SK-N-SH (cell line): ENCODE measurements around the gene GMPR2. TPM values are rescaled to one million over a fixed set of nuclear protein-coding genes. Genes with fewer than 3 reads are reported as not detected.

ENCODE experiments used
- CTCF ChIA-PET: fragments of 300-600, 350-600 bp; formaldehyde crosslinking; extraction: SDS; loops from one replicate; lab custom pipeline; 2021; lab: Yijun Ruan, JAX
- POLR2A ChIA-PET: fragments of 350-600 bp; sonication (Branson Sonifier 250); formaldehyde crosslinking; extraction: SDS; loops from one replicate; lab custom pipeline; 2020; ENCODE audit warnings: antibody characterized with exemption, inconsistent platforms; lab: Yijun Ruan, JAX
- DNase-seq: peaks from one replicate; pipeline ENCODE4 v3.0.0; 2012
- H2AFZ ChIP-seq: fragments of 200-600 bp; sonication (generic); 2 replicates; pipeline ENCODE4 v1.8.1; 2016; ENCODE audit warnings: antibody characterized with exemption, mild to moderate bottlenecking, low read depth
- H3F3A ChIP-seq: fragments of 200-600 bp; sonication (generic); replicated peaks from 2 replicates; pipeline ENCODE3; 2016; ENCODE audit warnings: antibody characterized with exemption, mild to moderate bottlenecking; ENCODE audit not compliant: insufficient read depth
- H3K27ac ChIP-seq, 2 experiments: fragments of 200-500 bp in 1 of 2; fragments of 200-600 bp in 1 of 2; sonication (Bioruptor generic) in 1 of 2; sonication (generic), shearing (Covaris generic) in 1 of 2; 2 replicates each; pipeline versions ENCODE4 v1.5.1 to v1.6.1; 2014 to 2016; ENCODE audit warnings: low read depth in 2 of 2, inconsistent platforms in 1 of 2, low read length in 1 of 2, mild to moderate bottlenecking in 1 of 2, mixed read lengths in 1 of 2
- H3K27me3 ChIP-seq: fragments of 200-600 bp; sonication (generic), shearing (Covaris generic); 2 replicates; pipeline ENCODE4 v1.6.1; 2016; ENCODE audit warnings: mixed run types; ENCODE audit not compliant: insufficient read depth
- H3K36me3 ChIP-seq, 2 experiments: fragments of 200-500 bp in 1 of 2; fragments of 200-600 bp in 1 of 2; sonication (Bioruptor generic) in 1 of 2; sonication (generic) in 1 of 2; replicated peaks in 1 of 2; 2 replicates each; pipeline versions ENCODE3 to v1.5.1; 2014 to 2016; ENCODE audit warnings: low read length in 1 of 2, mild to moderate bottlenecking in 1 of 2; ENCODE audit not compliant: insufficient read depth in 2 of 2, control insufficient read depth in 1 of 2
- H3K4me1 ChIP-seq, 2 experiments: fragments of 200-500 bp in 1 of 2; fragments of 200-600 bp in 1 of 2; sonication (Bioruptor generic) in 1 of 2; sonication (generic), shearing (Covaris generic) in 1 of 2; 2 replicates each; pipeline versions ENCODE4 v1.5.1 to v1.6.1; 2014 to 2016; ENCODE audit warnings: low read depth in 1 of 2, low read length in 1 of 2, mixed run types in 1 of 2; ENCODE audit not compliant: insufficient read depth in 2 of 2, control insufficient read depth in 1 of 2
- H3K4me2 ChIP-seq: fragments of 200-600 bp; sonication (generic), shearing (Covaris generic); 2 replicates; pipeline ENCODE4 v1.6.1; 2017; ENCODE audit warnings: mixed run types
- H3K4me3 ChIP-seq, 2 experiments: fragments of 200-500 bp in 1 of 2; fragments of 200-600 bp in 1 of 2; sonication (Bioruptor generic) in 1 of 2; sonication (generic), shearing (Covaris generic) in 1 of 2; 2 replicates each; pipeline versions ENCODE4 v1.5.1 to v1.8.1; 2014 to 2016; ENCODE audit warnings: low read depth in 2 of 2, inconsistent platforms in 1 of 2, low read length in 1 of 2, mild to moderate bottlenecking in 1 of 2, mixed read lengths in 1 of 2, moderate library complexity in 1 of 2
- H3K79me2 ChIP-seq: fragments of 200-600 bp; sonication (generic); 2 replicates; pipeline ENCODE4 v1.8.1; 2017; ENCODE audit warnings: mild to moderate bottlenecking; ENCODE audit not compliant: insufficient read depth
- H3K9ac ChIP-seq: fragments of 200-600 bp; sonication (generic); 2 replicates; pipeline ENCODE4 v1.6.1; 2017; ENCODE audit warnings: mixed run types
- H3K9me2 ChIP-seq: fragments of 200-600 bp; sonication (generic); 2 replicates; pipeline ENCODE4 v1.6.1; 2017; ENCODE audit warnings: mixed run types
- H3K9me3 ChIP-seq: fragments of 200-600 bp; sonication (generic); 2 replicates; pipeline ENCODE4 v1.6.1; 2017; ENCODE audit warnings: mixed run types, mild to moderate bottlenecking, moderate library complexity
- H4K20me1 ChIP-seq: fragments of 200-600 bp; sonication (generic); 2 replicates; pipeline ENCODE4 v1.6.1; 2017; ENCODE audit warnings: mild to moderate bottlenecking, mixed run types; ENCODE audit not compliant: insufficient read depth
- CHD2 ChIP-seq: fragments of 150-350 bp; IDR thresholded peaks from 2 replicates; pipeline ENCODE4 v1.6.1; 2018; ENCODE audit warnings: low read length; ENCODE audit not compliant: partially characterized antibody
- FOXJ3 ChIP-seq: sonication (generic); formaldehyde crosslinking; IDR thresholded peaks from 2 replicates; pipeline ENCODE4 v1.5.1; 2020; ENCODE audit warnings: mild to moderate bottlenecking, missing genetic modification reagents
- GABPA ChIP-seq: IDR thresholded peaks from 2 replicates; pipeline ENCODE4 v1.4.0; 2012; ENCODE audit warnings: low read depth, mild to moderate bottlenecking
- GATA2 ChIP-seq: sonication (generic); formaldehyde crosslinking; IDR thresholded peaks from 2 replicates; pipeline ENCODE4 v1.5.0; 2020; ENCODE audit warnings: mild to moderate bottlenecking, missing genetic modification reagents
- JUND ChIP-seq: IDR thresholded peaks from 2 replicates; pipeline ENCODE4 v1.4.0; 2012
- MXI1 ChIP-seq: IDR thresholded peaks from 2 replicates; pipeline ENCODE4 v1.6.1; 2012; ENCODE audit warnings: mild to moderate bottlenecking, low read depth, low read length, improper control_type of control experiment
- NFIC ChIP-seq: IDR thresholded peaks from 2 replicates; pipeline ENCODE4 v1.4.0; 2012; ENCODE audit warnings: borderline replicate concordance
- NRF1 ChIP-seq: IDR thresholded peaks from 2 replicates; pipeline ENCODE4 v1.6.1; 2012; ENCODE audit warnings: low read depth, mild to moderate bottlenecking, low read length
- POLR2AphosphoS5 ChIP-seq: IDR thresholded peaks from 2 replicates; pipeline ENCODE4 v1.6.1; 2012; ENCODE audit warnings: low read depth, low read length
- RCOR1 ChIP-seq: fragments of 150-350 bp; IDR thresholded peaks from 2 replicates; pipeline ENCODE4 v1.6.1; 2017; ENCODE audit warnings: antibody characterized with exemption, low read length
- REST ChIP-seq: IDR thresholded peaks from 2 replicates; pipeline ENCODE4 v1.6.1; 2012; ENCODE audit warnings: mild to moderate bottlenecking, low read depth, low read length, moderate library complexity
- RFX5 ChIP-seq: IDR thresholded peaks from 2 replicates; pipeline ENCODE4 v1.6.1; 2012; ENCODE audit warnings: mild to moderate bottlenecking, improper control_type of control experiment, low read length
- RXRA ChIP-seq: IDR thresholded peaks from 2 replicates; pipeline ENCODE4 v1.4.0; 2012; ENCODE audit warnings: low read depth, mild to moderate bottlenecking, borderline replicate concordance
- SIN3A ChIP-seq: IDR thresholded peaks from 2 replicates; pipeline ENCODE4 v1.6.1; 2012; ENCODE audit warnings: low read depth, mild to moderate bottlenecking, low read length, moderate library complexity, borderline replicate concordance
- TCF12 ChIP-seq: IDR thresholded peaks from 2 replicates; pipeline ENCODE4 v1.4.0; 2012
- USF2 ChIP-seq: fragments of 150-350 bp; IDR thresholded peaks from 2 replicates; pipeline ENCODE4 v1.6.1; 2017; ENCODE audit warnings: antibody characterized with exemption, low read length, low read depth, borderline replicate concordance
- YY1 ChIP-seq: IDR thresholded peaks from 2 replicates; pipeline ENCODE4 v1.4.0; 2012; ENCODE audit warnings: low read depth, mild to moderate bottlenecking
- WGBS: methylation state at CpG from one replicate; pipeline ENCODE4 v1.1.6; 2017; ENCODE audit warnings: low lambda C conversion rate; 5-methylcytosine and 5-hydroxymethylcytosine counted together
- polyA plus RNA-seq, 3 experiments: library from polyadenylated mRNA; depleted of rRNA; stranded (reverse); fragments of >200 nt; gene quantifications; 2 replicates each; pipeline ENCODE4 v1.2.3, GENCODE V29; 2012
- TF ChIP-seq, protein P1 (sequence below): fragments of 200-600 bp; sonication (generic); IDR thresholded peaks from 2 replicates; pipeline ENCODE4 v1.6.1; 2017; ENCODE audit warnings: antibody characterized with exemption, mild to moderate bottlenecking, moderate library complexity

The GMPR2 gene
- polyA plus RNA-seq, 1 of the 3 experiments (the other 2 are of a cell fraction): 97.0 TPM

- POLR2A ChIA-PET: interaction anchor here (1.2 kb wide), 2 partner anchors 13 to 42 kb away, joined by 4 to 5 read pairs; partner anchors contain the start of genes RABGGTA and TINF2
- H3F3A ChIP-seq: no peaks in the 10 kb centered on the region
- no peak overlapping the region for H3K9ac ChIP-seq
- CTCF ChIA-PET: interaction anchor here (1.0 to 8.9 kb wide), 4 partner anchors 12 to 41 kb away, joined by 4 to 87 read pairs (median 27); partner anchors contain the start of genes CIDEB, DHRS1, NOP9 and RABGGTA
- H3K9me2 ChIP-seq: no peaks in the 10 kb centered on the region
- H4K20me1 ChIP-seq: no peaks in the 10 kb centered on the region
- no peaks in the 10 kb centered on the region for H3K27me3 ChIP-seq
- WGBS: 81% methylated on average over 5 of the region's 5 CpGs
- H3K79me2 ChIP-seq: no peaks in the 10 kb centered on the region
- H3K9me3 ChIP-seq: no peaks in the 10 kb centered on the region
- no peak for TF ChIP-seq JUND
- no peak overlapping the region for H3K27ac ChIP-seq
- DNase-seq: no peak
- H3K4me1 ChIP-seq: peaks cover 0 to 10% of the 10 kb centered on the region in 2 experiments; a peak in 1 of 4 replicates
- no peak overlapping the region for H2AFZ ChIP-seq
- no peaks in the 10 kb centered on the region for H3K36me3 ChIP-seq
- H3K4me2 ChIP-seq: no peak overlapping the region
- H3K4me3 ChIP-seq: no peak overlapping the region
Measured at GRCh38 chr14:24283796-24284460, 51.2 kb downstream of the GMPR2 start.

GRCh38 chr14:24284501-24285035 is 51.8 kb downstream of the GMPR2 start:
- WGBS: 90% methylated on average over 9 of the region's 11 CpGs
- H3F3A ChIP-seq: no peaks in the 10 kb centered on the region
- peaks cover 0 to 4% of the 10 kb centered on the region in 2 experiments; a peak in 1 of 4 replicates for H3K4me1 ChIP-seq
- no peak overlapping the region for H3K4me3 ChIP-seq
- peaks cover 0 to under 1% of the 10 kb centered on the region in 2 experiments for H3K36me3 ChIP-seq
- POLR2A ChIA-PET: no interaction called here
- H3K4me2 ChIP-seq: no peak overlapping the region
- H3K79me2 ChIP-seq: no peaks in the 10 kb centered on the region
- H3K9ac ChIP-seq: no peak overlapping the region
- DNase-seq: no peak
- H3K27me3 ChIP-seq: no peaks in the 10 kb centered on the region
- CTCF ChIA-PET: interaction anchor here (2.3 to 8.9 kb wide), 3 partner anchors 13 to 42 kb away, joined by 6 to 87 read pairs (median 48); partner anchors contain the start of genes CIDEB, DHRS1, NOP9 and TINF2
- no peak overlapping the region for H3K27ac ChIP-seq
- TF ChIP-seq FOXJ3 (CRISPR knock-in tag): no peak
- TF ChIP-seq, protein P1, sequence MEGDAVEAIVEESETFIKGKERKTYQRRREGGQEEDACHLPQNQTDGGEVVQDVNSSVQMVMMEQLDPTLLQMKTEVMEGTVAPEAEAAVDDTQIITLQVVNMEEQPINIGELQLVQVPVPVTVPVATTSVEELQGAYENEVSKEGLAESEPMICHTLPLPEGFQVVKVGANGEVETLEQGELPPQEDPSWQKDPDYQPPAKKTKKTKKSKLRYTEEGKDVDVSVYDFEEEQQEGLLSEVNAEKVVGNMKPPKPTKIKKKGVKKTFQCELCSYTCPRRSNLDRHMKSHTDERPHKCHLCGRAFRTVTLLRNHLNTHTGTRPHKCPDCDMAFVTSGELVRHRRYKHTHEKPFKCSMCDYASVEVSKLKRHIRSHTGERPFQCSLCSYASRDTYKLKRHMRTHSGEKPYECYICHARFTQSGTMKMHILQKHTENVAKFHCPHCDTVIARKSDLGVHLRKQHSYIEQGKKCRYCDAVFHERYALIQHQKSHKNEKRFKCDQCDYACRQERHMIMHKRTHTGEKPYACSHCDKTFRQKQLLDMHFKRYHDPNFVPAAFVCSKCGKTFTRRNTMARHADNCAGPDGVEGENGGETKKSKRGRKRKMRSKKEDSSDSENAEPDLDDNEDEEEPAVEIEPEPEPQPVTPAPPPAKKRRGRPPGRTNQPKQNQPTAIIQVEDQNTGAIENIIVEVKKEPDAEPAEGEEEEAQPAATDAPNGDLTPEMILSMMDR: no peak
- TF ChIP-seq POLR2AphosphoS5: no peak
- no peak for TF ChIP-seq RCOR1
- TF ChIP-seq NRF1: no peak
- TF ChIP-seq MXI1: no peak
- no peak for TF ChIP-seq YY1
- TF ChIP-seq RXRA: no peak
- no peak for TF ChIP-seq GABPA
- TF ChIP-seq GATA2 (CRISPR knock-in tag): no peak
- no peak for TF ChIP-seq SIN3A
- TF ChIP-seq NFIC: no peak
- TF ChIP-seq TCF12: no peak
- no peak for TF ChIP-seq CHD2
- TF ChIP-seq USF2: no peak
- TF ChIP-seq REST: no peak
- no peak for TF ChIP-seq RFX5
- H3K9me2 ChIP-seq: no peaks in the 10 kb centered on the region
- no peaks in the 10 kb centered on the region for H4K20me1 ChIP-seq
- H3K9me3 ChIP-seq: no peaks in the 10 kb centered on the region
- no peak overlapping the region for H2AFZ ChIP-seq
